ENCODE results near the gene APOL2. TPM values are rescaled to one million over a fixed set of nuclear protein-coding genes. Genes with fewer than 3 reads are reported as not detected.
"Not testable (repeated sequence)": the region's sequence is repeated elsewhere in the genome, so short reads cannot be mapped to it uniquely, and the experiment has no call there.

Gene APOL2
- total RNA-seq, 4 donors from 2014 or later = 15.6 to 96.2 (median 60.3) TPM

- Histone ChIP-seq H3K27me3 (no peaks in the 10 kb centered on the region), H3K9me3 (no peaks in the 10 kb centered on the region), H3K36me3 (no peaks in the 10 kb centered on the region), H3K27ac (no peak overlapping the region), H3K4me3 (no peak overlapping the region), H3K4me1 (no peaks in the 10 kb centered on the region)
- intact Hi-C loops (cut with DNase I; ENCODE audit: low total_unique reads) = no loop called here
- TF ChIP-seq CTCF (IDR thresholded peaks at IDR 0.05) (no peak), POLR2A (IDR thresholded peaks at IDR 0.05) (no peak)
- no peak for DNase-seq
Observed at GRCh38 chr22:36210224-36210623, 29.1 kb downstream of the APOL2 start.

GRCh38 chr22:36209488-36209908 is 29.8 kb downstream of the APOL2 start:
- H3K4me3 ChIP-seq; DNase-seq; H3K9me3 ChIP-seq; H3K36me3 ChIP-seq; intact Hi-C loops (cut with DNase I; ENCODE audit: low total_unique reads); H3K27me3 ChIP-seq; H3K4me1 ChIP-seq; H3K27ac ChIP-seq: not testable (repeated sequence)

GRCh38 chr22:36208914-36209313 is 30.4 kb downstream of the APOL2 start:
- no peaks in the 10 kb centered on the region for H3K36me3 ChIP-seq
- H3K9me3 ChIP-seq = no peaks in the 10 kb centered on the region
- no peak overlapping the region for H3K4me3 ChIP-seq
- H3K4me1 ChIP-seq = no peaks in the 10 kb centered on the region
- intact Hi-C loops (cut with DNase I; ENCODE audit: low total_unique reads) = no loop called here
- DNase-seq = no peak
- TF ChIP-seq CTCF (IDR thresholded peaks at IDR 0.05) (no peak), POLR2A (IDR thresholded peaks at IDR 0.05) (no peak)
- no peaks in the 10 kb centered on the region for H3K27me3 ChIP-seq
- H3K27ac ChIP-seq = no peak overlapping the region

GRCh38 chr22:36208162-36208765 is 31.1 kb downstream of the APOL2 start:
- Histone ChIP-seq H3K4me1 (no peaks in the 10 kb centered on the region), H3K27me3 (no peaks in the 10 kb centered on the region), H3K4me3 (no peak overlapping the region), H3K27ac (no peak overlapping the region), H3K9me3 (no peaks in the 10 kb centered on the region), H3K36me3 (no peaks in the 10 kb centered on the region)
- intact Hi-C loops (cut with DNase I; ENCODE audit: low total_unique reads) = no loop called here
- no peak for DNase-seq
- no peak for TF ChIP-seq POLR2A (IDR thresholded peaks at IDR 0.05)
- TF ChIP-seq CTCF (IDR thresholded peaks at IDR 0.05) = no peak

- Histone ChIP-seq H3K27ac (no peak overlapping the region), H3K9me3 (no peaks in the 10 kb centered on the region)
Observed at GRCh38 chr22:36206255-36206654, 33.1 kb downstream of the APOL2 start.

GRCh38 chr22:36205573-36205972 is 33.8 kb downstream of the APOL2 start:
- H3K27ac ChIP-seq; H3K27me3 ChIP-seq; intact Hi-C loops (cut with DNase I; ENCODE audit: low total_unique reads); H3K36me3 ChIP-seq; H3K4me1 ChIP-seq; H3K9me3 ChIP-seq; H3K4me3 ChIP-seq; DNase-seq: not testable (repeated sequence)

More at GRCh38 chr22:36206255-36206654, 33.1 kb downstream of the APOL2 start:
- Histone ChIP-seq H3K27me3 (no peaks in the 10 kb centered on the region), H3K4me1 (no peaks in the 10 kb centered on the region), H3K4me3 (no peak overlapping the region), H3K36me3 (no peaks in the 10 kb centered on the region)
- TF ChIP-seq CTCF (IDR thresholded peaks at IDR 0.05) (no peak), POLR2A (IDR thresholded peaks at IDR 0.05) (no peak)
- no peak for DNase-seq
- intact Hi-C loops (cut with DNase I; ENCODE audit: low total_unique reads) = no loop called here

Data from uterus (tissue), 4 donors.